Measurements from ENCODE around the gene COX7A2. TPM values are rescaled to one million over a fixed set of nuclear protein-coding genes. Genes with fewer than 3 reads are reported as not detected.

Gene COX7A2
- total and polyA plus RNA-seq, 2 of the 4 experiments (the other 2 are of a cell fraction) = 174 to 776 TPM

DNA sequence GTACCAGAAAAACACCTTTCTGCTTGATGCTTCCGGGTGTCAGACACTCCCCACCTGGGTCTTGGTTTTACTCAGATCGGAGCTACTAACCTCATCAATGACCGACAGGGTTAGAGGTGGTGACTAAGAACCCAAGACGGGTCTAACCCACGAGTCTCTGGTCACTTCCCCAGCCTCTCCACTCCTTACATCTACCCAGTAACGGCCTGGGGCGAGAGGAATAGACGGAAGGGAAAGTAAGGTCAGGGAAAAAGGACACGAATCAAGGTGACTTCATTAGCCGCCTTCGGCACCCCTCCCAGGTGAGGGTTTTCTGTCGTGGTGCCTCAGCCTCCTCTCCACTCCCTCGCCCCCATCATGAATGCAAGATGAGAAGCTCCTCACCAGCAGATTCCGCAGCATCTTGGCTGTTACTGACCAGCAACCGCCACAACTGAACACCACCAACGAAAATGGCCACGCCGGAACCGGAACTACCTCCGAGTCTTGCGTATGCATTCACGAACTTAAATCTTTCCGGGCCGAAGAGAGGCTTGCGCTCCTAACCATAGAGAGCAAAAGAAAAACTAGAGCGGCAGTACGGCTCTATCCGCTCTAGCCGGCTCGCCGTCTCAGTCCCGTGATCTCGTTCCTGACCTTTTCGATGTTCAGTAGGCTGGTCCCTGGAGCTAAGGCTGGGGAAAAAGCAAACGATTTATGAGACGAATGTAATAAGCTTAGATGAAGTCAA, at the start of gene COX7A2 (continued):
- TF ChIP-seq, protein P1, sequence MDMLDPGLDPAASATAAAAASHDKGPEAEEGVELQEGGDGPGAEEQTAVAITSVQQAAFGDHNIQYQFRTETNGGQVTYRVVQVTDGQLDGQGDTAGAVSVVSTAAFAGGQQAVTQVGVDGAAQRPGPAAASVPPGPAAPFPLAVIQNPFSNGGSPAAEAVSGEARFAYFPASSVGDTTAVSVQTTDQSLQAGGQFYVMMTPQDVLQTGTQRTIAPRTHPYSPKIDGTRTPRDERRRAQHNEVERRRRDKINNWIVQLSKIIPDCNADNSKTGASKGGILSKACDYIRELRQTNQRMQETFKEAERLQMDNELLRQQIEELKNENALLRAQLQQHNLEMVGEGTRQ (IDR thresholded peaks at IDR 0.05; ENCODE audit: low read depth, low read length) = peak; percentile 66; the same call in 1 of the 2 replicates
- TF ChIP-seq MAZ (IDR thresholded peaks at IDR 0.05; ENCODE audit: borderline replicate concordance, low read depth, low read length) = no peak

DNA sequence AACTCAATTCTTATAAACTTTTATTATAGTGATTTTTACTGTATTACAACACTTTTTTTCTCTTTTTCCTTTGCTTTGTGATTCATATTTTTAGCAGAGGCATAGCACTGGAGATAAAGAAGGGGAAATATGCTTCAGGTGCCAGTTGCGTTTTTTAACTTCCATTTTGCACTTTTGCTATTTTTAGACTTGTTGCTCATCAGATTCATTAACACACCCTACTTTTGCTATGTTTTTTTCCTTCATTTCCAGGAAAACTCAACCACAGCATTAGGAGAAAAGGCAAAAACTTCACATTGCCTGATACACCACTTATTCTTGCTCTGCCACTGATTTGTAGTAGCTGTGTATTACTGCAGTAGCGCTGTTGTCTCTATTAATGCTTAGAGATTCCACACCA, 49.0 kb upstream of the COX7A2 start:
- Histone ChIP-seq H3K18ac (ENCODE audit: low read depth, low read length) (no peak overlapping the region), H3K27me3 (ENCODE audit: control insufficient read depth, insufficient read depth, low read length) (no peaks in the 10 kb centered on the region), H3K36me3 (ENCODE audit: control insufficient read depth, insufficient read depth, low read length) (no peaks in the 10 kb centered on the region), H3K9me3 (ENCODE audit: control insufficient read depth, insufficient read depth, low read length) (no peaks in the 10 kb centered on the region), H3K23ac (ENCODE audit: low read depth, low read length) (no peak overlapping the region), H2AK5ac (ENCODE audit: low read depth, low read length) (no peak overlapping the region), H3K14ac (replicated peaks; ENCODE audit: low read depth, low read length) (no peak overlapping the region), H2BK120ac (ENCODE audit: low read depth, low read length) (no peak overlapping the region), H2AFZ (replicated peaks; ENCODE audit: low read length, poor library complexity) (no peak overlapping the region), H3K27ac (ENCODE audit: insufficient read depth, low read length) (no peak overlapping the region), H3K9ac (ENCODE audit: low read depth, low read length) (no peak overlapping the region), H3K4me1 (ENCODE audit: control insufficient read depth, insufficient read depth, low read length) (no peaks in the 10 kb centered on the region), H4K8ac (ENCODE audit: low read depth in 2 of 2, low read length in 2 of 2) (no peak overlapping the region), H3K56ac (ENCODE audit: extremely low read depth, insufficient read depth, low read length) (no peak overlapping the region), H3K4me3 (ENCODE audit: insufficient read depth, low read depth, low read length) (no peak overlapping the region), H3K9me1 (ENCODE audit: insufficient read depth, low read length) (no peaks in the 10 kb centered on the region), H4K5ac (ENCODE audit: low read depth, low read length) (no peak overlapping the region), H3K4ac (ENCODE audit: low read depth, low read length) (no peak overlapping the region), H3K4me2 (ENCODE audit: low read depth, low read length) (no peak overlapping the region), H2BK15ac (ENCODE audit: low read depth, low read length) (no peak overlapping the region), H3K79me1 (ENCODE audit: low read depth in 1 of 2, low read length in 2 of 2) (no peaks in the 10 kb centered on the region), H2BK20ac (ENCODE audit: low read depth, low read length) (no peak overlapping the region), H4K91ac (ENCODE audit: insufficient read depth, low read depth, low read length) (no peak overlapping the region), H4K20me1 (ENCODE audit: insufficient read depth, low read length) (no peaks in the 10 kb centered on the region), H2AK9ac (replicated peaks; ENCODE audit: low read depth, low read length, poor library complexity) (no peak overlapping the region), H2BK5ac (ENCODE audit: low read depth, low read length, poor library complexity, severe bottlenecking) (no peak overlapping the region)
- intact Hi-C loops (cut with micrococcal nuclease) (no loop called here), dilution Hi-C loops (cut with HindIII; ENCODE audit: low sequenced_read_pairs, unreplicated experiment) (no loop called here), in situ Hi-C loops (cut with MboI; ENCODE audit: low sequenced_read_pairs) (no loop called here)
- WGBS, 2 experiments (ENCODE audit: extremely low coverage in 2 of 2, insufficient read length in 1 of 2) = no CpG with 5 or more reads among the region's 2 CpGs
- POLR2A ChIA-PET (ENCODE audit: unreplicated experiment) = no interaction called here
- ATAC-seq (ENCODE audit: low read depth) (no peak), DNase-seq (no peak)
- BruUV-seq (replicated peaks) = no TSS peak
- CTCF ChIA-PET = no interaction called here
- no peak for TF ChIP-seq NFE2L2 (IDR thresholded peaks at IDR 0.05; ENCODE audit: low read depth, low read length)
- TF ChIP-seq MXI1 (IDR thresholded peaks at IDR 0.05; ENCODE audit: borderline replicate concordance, low read depth, low read length) = no peak
- no peak for TF ChIP-seq POLR2A (IDR thresholded peaks at IDR 0.05; ENCODE audit: low read depth, low read length)
- TF ChIP-seq CHD1 (IDR thresholded peaks at IDR 0.05; ENCODE audit: low read depth, low read length) = no peak
- no peak for TF ChIP-seq BHLHE40 (IDR thresholded peaks at IDR 0.05; ENCODE audit: low read depth, low read length)
- TF ChIP-seq SMC3 (IDR thresholded peaks at IDR 0.05; ENCODE audit: low read depth, low read length) = no peak
- TF ChIP-seq RFX5 (IDR thresholded peaks at IDR 0.05; ENCODE audit: low read depth, low read length) = no peak
- TF ChIP-seq, protein P2, sequence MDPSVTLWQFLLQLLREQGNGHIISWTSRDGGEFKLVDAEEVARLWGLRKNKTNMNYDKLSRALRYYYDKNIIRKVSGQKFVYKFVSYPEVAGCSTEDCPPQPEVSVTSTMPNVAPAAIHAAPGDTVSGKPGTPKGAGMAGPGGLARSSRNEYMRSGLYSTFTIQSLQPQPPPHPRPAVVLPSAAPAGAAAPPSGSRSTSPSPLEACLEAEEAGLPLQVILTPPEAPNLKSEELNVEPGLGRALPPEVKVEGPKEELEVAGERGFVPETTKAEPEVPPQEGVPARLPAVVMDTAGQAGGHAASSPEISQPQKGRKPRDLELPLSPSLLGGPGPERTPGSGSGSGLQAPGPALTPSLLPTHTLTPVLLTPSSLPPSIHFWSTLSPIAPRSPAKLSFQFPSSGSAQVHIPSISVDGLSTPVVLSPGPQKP (IDR thresholded peaks at IDR 0.05; ENCODE audit: borderline replicate concordance, low read depth, low read length) = no peak
- TF ChIP-seq FOS (IDR thresholded peaks at IDR 0.05; ENCODE audit: low read depth, low read length) = no peak
- TF ChIP-seq MAFK (IDR thresholded peaks at IDR 0.05; ENCODE audit: low read depth, low read length) = no peak
- no peak for TF ChIP-seq CEBPB (IDR thresholded peaks at IDR 0.05; ENCODE audit: low read depth, low read length)
- no peak for TF ChIP-seq MAZ (IDR thresholded peaks at IDR 0.05; ENCODE audit: borderline replicate concordance, low read depth, low read length)
- TF ChIP-seq, protein P3, sequence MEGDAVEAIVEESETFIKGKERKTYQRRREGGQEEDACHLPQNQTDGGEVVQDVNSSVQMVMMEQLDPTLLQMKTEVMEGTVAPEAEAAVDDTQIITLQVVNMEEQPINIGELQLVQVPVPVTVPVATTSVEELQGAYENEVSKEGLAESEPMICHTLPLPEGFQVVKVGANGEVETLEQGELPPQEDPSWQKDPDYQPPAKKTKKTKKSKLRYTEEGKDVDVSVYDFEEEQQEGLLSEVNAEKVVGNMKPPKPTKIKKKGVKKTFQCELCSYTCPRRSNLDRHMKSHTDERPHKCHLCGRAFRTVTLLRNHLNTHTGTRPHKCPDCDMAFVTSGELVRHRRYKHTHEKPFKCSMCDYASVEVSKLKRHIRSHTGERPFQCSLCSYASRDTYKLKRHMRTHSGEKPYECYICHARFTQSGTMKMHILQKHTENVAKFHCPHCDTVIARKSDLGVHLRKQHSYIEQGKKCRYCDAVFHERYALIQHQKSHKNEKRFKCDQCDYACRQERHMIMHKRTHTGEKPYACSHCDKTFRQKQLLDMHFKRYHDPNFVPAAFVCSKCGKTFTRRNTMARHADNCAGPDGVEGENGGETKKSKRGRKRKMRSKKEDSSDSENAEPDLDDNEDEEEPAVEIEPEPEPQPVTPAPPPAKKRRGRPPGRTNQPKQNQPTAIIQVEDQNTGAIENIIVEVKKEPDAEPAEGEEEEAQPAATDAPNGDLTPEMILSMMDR (conservative IDR thresholded peaks at IDR 0.05; ENCODE audit: low read depth, low read length) = no peak
